Parathyroid adenoma (tissue), 2 donors: ENCODE results near the gene USP11.

ENCODE experiments used
- H2AFZ ChIP-seq: fragments of 300-600 bp; sonication (generic); one replicate; pipeline ENCODE4 v1.7.0; 2017; ENCODE audit warnings: antibody characterized with exemption, mild to moderate bottlenecking
- H3K27ac ChIP-seq: fragments of 300-600 bp; sonication (generic); one replicate; pipeline ENCODE4 v1.7.0; 2017
- H3K27me3 ChIP-seq: fragments of 300-600 bp; sonication (generic); one replicate; pipeline ENCODE4 v1.7.0; 2017; ENCODE audit warnings: low read length; ENCODE audit not compliant: control insufficient read depth, insufficient read depth
- H3K36me3 ChIP-seq: fragments of 300-600 bp; sonication (generic); one replicate; pipeline ENCODE4 v1.7.0; 2017; ENCODE audit warnings: low read length; ENCODE audit not compliant: control insufficient read depth, insufficient read depth
- H3K4me1 ChIP-seq: fragments of 300-600 bp; sonication (generic); one replicate; pipeline ENCODE4 v1.7.0; 2017; ENCODE audit warnings: control low read depth
- H3K4me2 ChIP-seq: fragments of 300-600 bp; sonication (generic); one replicate; pipeline ENCODE4 v1.7.0; 2017; ENCODE audit warnings: low read length
- H3K4me3 ChIP-seq: fragments of 300-600 bp; sonication (generic); one replicate; pipeline ENCODE4 v1.7.0; 2017; ENCODE audit warnings: low read depth, low read length
- H3K79me2 ChIP-seq: fragments of 300-600 bp; sonication (generic); one replicate; pipeline ENCODE4 v1.7.0; 2017; ENCODE audit warnings: control low read depth
- H3K9ac ChIP-seq: fragments of 300-600 bp; sonication (generic); one replicate; pipeline ENCODE4 v1.7.0; 2017; ENCODE audit warnings: mild to moderate bottlenecking
- H3K9me3 ChIP-seq: fragments of 300-600 bp; sonication (generic); one replicate; pipeline ENCODE4 v1.7.0; 2017; ENCODE audit warnings: low read length; ENCODE audit not compliant: control insufficient read depth
- CTCF ChIP-seq: fragments of 300-600 bp; sonication (generic); IDR thresholded peaks from one replicate; pipeline ENCODE4 v1.7.0; 2017; ENCODE audit warnings: antibody characterized with exemption, mild to moderate bottlenecking
- donor health status: primary hyperparathyroidism.

USP11 gene

GRCh38 chrX:47239898-47240545 lies 7.2 kb downstream of the USP11 start:
- no peak overlapping the region for H3K4me3 ChIP-seq
- H3K36me3 ChIP-seq = no peaks in the 10 kb centered on the region

GRCh38 chrX:47240619-47241018 lies 7.8 kb downstream of the USP11 start:
- Histone ChIP-seq H3K27ac (no peak overlapping the region), H3K79me2 (no peaks in the 10 kb centered on the region), H3K27me3 (no peaks in the 10 kb centered on the region), H3K4me2 (no peak overlapping the region), H2AFZ (no peak overlapping the region), H3K9me3 (no peaks in the 10 kb centered on the region), H3K4me3 (no peak overlapping the region), H3K36me3 (no peaks in the 10 kb centered on the region), H3K4me1 (no peaks in the 10 kb centered on the region), H3K9ac (no peak overlapping the region)
- TF ChIP-seq CTCF = no peak

More at GRCh38 chrX:47239898-47240545, 7.2 kb downstream of the USP11 start:
- no peak overlapping the region for H3K4me2 ChIP-seq
- H2AFZ ChIP-seq = no peak overlapping the region
- no peak overlapping the region for H3K9ac ChIP-seq
- H3K4me1 ChIP-seq = no peaks in the 10 kb centered on the region
- TF ChIP-seq CTCF = no peak
- H3K27me3 ChIP-seq = no peaks in the 10 kb centered on the region
- H3K79me2 ChIP-seq = no peaks in the 10 kb centered on the region
- H3K9me3 ChIP-seq = no peaks in the 10 kb centered on the region
- no peak overlapping the region for H3K27ac ChIP-seq

GRCh38 chrX:47241201-47242011 lies 8.6 kb downstream of the USP11 start:
- no peaks in the 10 kb centered on the region for H3K9me3 ChIP-seq
- no peak overlapping the region for H3K4me3 ChIP-seq
- no peaks in the 10 kb centered on the region for H3K4me1 ChIP-seq
- H2AFZ ChIP-seq = no peak overlapping the region
- no peak overlapping the region for H3K4me2 ChIP-seq
- no peak overlapping the region for H3K27ac ChIP-seq
- no peaks in the 10 kb centered on the region for H3K27me3 ChIP-seq
- TF ChIP-seq CTCF = no peak
- no peaks in the 10 kb centered on the region for H3K79me2 ChIP-seq
- no peaks in the 10 kb centered on the region for H3K36me3 ChIP-seq
- H3K9ac ChIP-seq = no peak overlapping the region

GRCh38 chrX:47242321-47242720 lies 9.5 kb downstream of the USP11 start:
- Histone ChIP-seq H3K9ac (no peak overlapping the region), H3K4me1 (no peaks in the 10 kb centered on the region), H3K4me2 (no peak overlapping the region), H3K27me3 (no peaks in the 10 kb centered on the region), H3K36me3 (no peaks in the 10 kb centered on the region), H3K9me3 (no peaks in the 10 kb centered on the region), H2AFZ (no peak overlapping the region), H3K27ac (no peak overlapping the region), H3K4me3 (no peak overlapping the region), H3K79me2 (no peaks in the 10 kb centered on the region)
- TF ChIP-seq CTCF = no peak
